ENCODE measurements around the gene DAND5. TPM values are rescaled to one million over a fixed set of nuclear protein-coding genes. Genes with fewer than 3 reads are reported as not detected.

DAND5 gene
- total and polyA plus RNA-seq, 9 of the 15 experiments (the other 6 are each of a cell fraction or from before 2014, with no cell fraction given) = 0.22 to 0.83 (median 0.60) TPM

- TF ChIP-seq ZNF512 (tag; IDR thresholded peaks at IDR 0.05) (no peak), ZBTB7A (IDR thresholded peaks at IDR 0.05; ENCODE audit: borderline replicate concordance, control insufficient read depth, low read depth, low read length) (peak; percentile 85), ZBTB11 (CRISPR knock-in tag; IDR thresholded peaks at IDR 0.05) (no peak), MBD2 (IDR thresholded peaks at IDR 0.05; ENCODE audit: borderline replicate concordance, low read depth) (no peak), ELF1 (tag; IDR thresholded peaks at IDR 0.05) (0 out of 2 replicates have a peak, but pooled peaks have one; percentile 44), ZNF589 (CRISPR knock-in tag; IDR thresholded peaks at IDR 0.05; ENCODE audit: low read depth) (peak; percentile 40; the same call in 1 of the 2 replicates), FOXP1 (CRISPR knock-in tag; IDR thresholded peaks at IDR 0.05) (no peak), FIP1L1 (IDR thresholded peaks at IDR 0.05; ENCODE audit: low read depth, low read length, poor library complexity, severe bottlenecking) (peak; percentile 93), L3MBTL2 (IDR thresholded peaks at IDR 0.05) (peak; percentile 81), E4F1 (CRISPR knock-in tag; IDR thresholded peaks at IDR 0.05; ENCODE audit: borderline replicate concordance) (no peak), RBFOX2 (IDR thresholded peaks at IDR 0.05; ENCODE audit: low read depth, low read length) (peak; percentile 80), SIN3A (IDR thresholded peaks at IDR 0.05; ENCODE audit: borderline replicate concordance in 2 of 2, control insufficient read depth in 1 of 2, low read depth in 2 of 2, low read length in 2 of 2) (0 out of 4 replicates have a peak, but pooled peaks of 1 of the 2 experiments have one; percentile 40), CXXC5 (CRISPR knock-in tag; IDR thresholded peaks at IDR 0.05) (peak; percentile 75)
- TF ChIP-seq, protein P1, sequence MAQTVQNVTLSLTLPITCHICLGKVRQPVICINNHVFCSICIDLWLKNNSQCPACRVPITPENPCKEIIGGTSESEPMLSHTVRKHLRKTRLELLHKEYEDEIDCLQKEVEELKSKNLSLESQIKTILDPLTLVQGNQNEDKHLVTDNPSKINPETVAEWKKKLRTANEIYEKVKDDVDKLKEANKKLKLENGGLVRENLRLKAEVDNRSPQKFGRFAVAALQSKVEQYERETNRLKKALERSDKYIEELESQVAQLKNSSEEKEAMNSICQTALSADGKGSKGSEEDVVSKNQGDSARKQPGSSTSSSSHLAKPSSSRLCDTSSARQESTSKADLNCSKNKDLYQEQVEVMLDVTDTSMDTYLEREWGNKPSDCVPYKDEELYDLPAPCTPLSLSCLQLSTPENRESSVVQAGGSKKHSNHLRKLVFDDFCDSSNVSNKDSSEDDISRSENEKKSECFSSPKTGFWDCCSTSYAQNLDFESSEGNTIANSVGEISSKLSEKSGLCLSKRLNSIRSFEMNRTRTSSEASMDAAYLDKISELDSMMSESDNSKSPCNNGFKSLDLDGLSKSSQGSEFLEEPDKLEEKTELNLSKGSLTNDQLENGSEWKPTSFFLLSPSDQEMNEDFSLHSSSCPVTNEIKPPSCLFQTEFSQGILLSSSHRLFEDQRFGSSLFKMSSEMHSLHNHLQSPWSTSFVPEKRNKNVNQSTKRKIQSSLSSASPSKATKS (CRISPR knock-in tag; IDR thresholded peaks at IDR 0.05) = no peak
These were observed 4.2 kb upstream of the DAND5 start (continued) for GRCh38 chr19:12965017-12965811.

Data from K562 (cell line).